ENCODE results near the gene RNF141.

- TF ChIP-seq JUN (IDR thresholded peaks at IDR 0.05; ENCODE audit: borderline replicate concordance, insufficient read depth, insufficient read length, low read depth): no peak
- TF ChIP-seq FOS (IDR thresholded peaks at IDR 0.05; ENCODE audit: borderline replicate concordance, insufficient read depth, low read length): no peak
- TF ChIP-seq POLR2AphosphoS5 (IDR thresholded peaks at IDR 0.05; ENCODE audit: insufficient read depth, low read depth, low read length): no peak
- TF ChIP-seq, protein P1, sequence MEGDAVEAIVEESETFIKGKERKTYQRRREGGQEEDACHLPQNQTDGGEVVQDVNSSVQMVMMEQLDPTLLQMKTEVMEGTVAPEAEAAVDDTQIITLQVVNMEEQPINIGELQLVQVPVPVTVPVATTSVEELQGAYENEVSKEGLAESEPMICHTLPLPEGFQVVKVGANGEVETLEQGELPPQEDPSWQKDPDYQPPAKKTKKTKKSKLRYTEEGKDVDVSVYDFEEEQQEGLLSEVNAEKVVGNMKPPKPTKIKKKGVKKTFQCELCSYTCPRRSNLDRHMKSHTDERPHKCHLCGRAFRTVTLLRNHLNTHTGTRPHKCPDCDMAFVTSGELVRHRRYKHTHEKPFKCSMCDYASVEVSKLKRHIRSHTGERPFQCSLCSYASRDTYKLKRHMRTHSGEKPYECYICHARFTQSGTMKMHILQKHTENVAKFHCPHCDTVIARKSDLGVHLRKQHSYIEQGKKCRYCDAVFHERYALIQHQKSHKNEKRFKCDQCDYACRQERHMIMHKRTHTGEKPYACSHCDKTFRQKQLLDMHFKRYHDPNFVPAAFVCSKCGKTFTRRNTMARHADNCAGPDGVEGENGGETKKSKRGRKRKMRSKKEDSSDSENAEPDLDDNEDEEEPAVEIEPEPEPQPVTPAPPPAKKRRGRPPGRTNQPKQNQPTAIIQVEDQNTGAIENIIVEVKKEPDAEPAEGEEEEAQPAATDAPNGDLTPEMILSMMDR (IDR thresholded peaks at IDR 0.05; ENCODE audit: extremely low read depth in 1 of 2, insufficient read depth in 1 of 2, low read depth in 1 of 2, low read length in 2 of 2): no peak
- TF ChIP-seq, protein P2, sequence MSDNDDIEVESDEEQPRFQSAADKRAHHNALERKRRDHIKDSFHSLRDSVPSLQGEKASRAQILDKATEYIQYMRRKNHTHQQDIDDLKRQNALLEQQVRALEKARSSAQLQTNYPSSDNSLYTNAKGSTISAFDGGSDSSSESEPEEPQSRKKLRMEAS (IDR thresholded peaks at IDR 0.05; ENCODE audit: insufficient read depth, insufficient read length): no peak
- TF ChIP-seq POLR2A (IDR thresholded peaks at IDR 0.05; ENCODE audit: low read depth, low read length): no peak
- no peak for TF ChIP-seq EZH2 (IDR thresholded peaks at IDR 0.05; ENCODE audit: borderline replicate concordance, low read depth, low read length, severe bottlenecking)
- no peak for TF ChIP-seq MYC (IDR thresholded peaks at IDR 0.05; ENCODE audit: low read depth, low read length)
- no peak for TF ChIP-seq GATA2 (IDR thresholded peaks at IDR 0.05; ENCODE audit: insufficient read depth, insufficient read length, low read depth, low read length)
Observed at GRCh38 chr11:10588904-10589303, 47.9 kb upstream of the RNF141 start.
